ENCODE measurements around the gene GRPEL1.
"Not testable (repeated sequence)": the region's sequence is repeated elsewhere in the genome, so short reads cannot be mapped to it uniquely, and the experiment has no call there.

Gene GRPEL1

DNA sequence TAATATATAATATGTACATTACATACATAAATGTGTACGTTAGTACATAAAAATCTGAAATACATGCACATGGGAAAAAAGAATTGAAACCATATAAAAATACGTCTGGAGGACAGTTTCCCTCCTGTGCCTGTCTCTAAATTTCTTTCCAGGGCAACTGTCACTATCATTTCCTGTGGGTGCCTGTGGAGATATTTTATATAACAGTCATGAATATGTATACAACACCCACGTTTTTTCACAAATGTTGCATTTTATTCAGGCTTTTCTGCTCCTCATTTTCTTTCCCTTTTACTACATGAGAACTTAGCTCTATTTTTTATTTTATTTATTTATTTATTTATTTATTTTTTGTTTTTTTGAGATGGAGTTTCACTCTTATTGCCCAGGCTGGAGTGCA, 24.2 kb upstream of the GRPEL1 start:
- no peak for DNase-seq (ENCODE audit: low read depth)
- TF ChIP-seq, protein P1, sequence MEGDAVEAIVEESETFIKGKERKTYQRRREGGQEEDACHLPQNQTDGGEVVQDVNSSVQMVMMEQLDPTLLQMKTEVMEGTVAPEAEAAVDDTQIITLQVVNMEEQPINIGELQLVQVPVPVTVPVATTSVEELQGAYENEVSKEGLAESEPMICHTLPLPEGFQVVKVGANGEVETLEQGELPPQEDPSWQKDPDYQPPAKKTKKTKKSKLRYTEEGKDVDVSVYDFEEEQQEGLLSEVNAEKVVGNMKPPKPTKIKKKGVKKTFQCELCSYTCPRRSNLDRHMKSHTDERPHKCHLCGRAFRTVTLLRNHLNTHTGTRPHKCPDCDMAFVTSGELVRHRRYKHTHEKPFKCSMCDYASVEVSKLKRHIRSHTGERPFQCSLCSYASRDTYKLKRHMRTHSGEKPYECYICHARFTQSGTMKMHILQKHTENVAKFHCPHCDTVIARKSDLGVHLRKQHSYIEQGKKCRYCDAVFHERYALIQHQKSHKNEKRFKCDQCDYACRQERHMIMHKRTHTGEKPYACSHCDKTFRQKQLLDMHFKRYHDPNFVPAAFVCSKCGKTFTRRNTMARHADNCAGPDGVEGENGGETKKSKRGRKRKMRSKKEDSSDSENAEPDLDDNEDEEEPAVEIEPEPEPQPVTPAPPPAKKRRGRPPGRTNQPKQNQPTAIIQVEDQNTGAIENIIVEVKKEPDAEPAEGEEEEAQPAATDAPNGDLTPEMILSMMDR (IDR thresholded peaks at IDR 0.05; ENCODE audit: low read length, missing control alignments): no peak
- no peak overlapping the region for H3K4me3 ChIP-seq (replicated peaks; ENCODE audit: low read depth, low read length)

DNA sequence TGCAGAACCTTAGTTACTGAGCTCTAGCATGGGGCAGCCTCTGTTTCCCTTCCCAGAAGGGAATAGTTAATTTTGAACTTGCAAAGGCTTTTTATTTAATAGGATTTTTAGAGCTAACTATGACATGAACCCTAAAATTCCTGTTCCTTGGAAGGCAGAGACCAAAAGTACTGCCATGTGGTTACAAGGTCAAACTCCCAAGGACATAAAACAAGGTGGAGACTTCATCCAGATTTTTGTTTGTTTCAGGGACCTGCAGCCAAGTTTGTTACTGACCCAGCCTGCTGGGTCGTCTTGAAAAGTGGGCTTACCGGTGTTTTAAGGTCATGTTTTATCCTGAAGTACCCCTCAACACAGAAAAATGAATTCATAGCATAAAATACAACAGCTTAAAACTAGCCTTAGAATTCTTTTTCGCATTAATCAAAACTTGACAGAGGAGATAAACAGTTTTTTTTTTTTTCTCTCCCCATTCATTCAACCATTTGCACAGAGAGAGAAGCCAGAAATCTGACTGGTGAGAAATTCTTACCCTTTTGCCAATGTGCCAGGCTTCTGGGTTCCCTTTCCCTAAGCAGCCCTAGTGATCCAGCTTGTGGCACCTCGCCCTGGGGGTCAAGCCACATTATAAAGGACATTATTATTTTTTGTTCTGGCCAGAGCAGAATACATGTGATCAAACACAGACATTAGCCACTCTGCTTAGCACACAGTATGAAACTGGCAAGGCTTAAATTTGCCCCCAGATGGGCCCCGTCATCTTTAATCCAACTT, 21.5 kb upstream of the GRPEL1 start:
- TF ChIP-seq, protein P1 (IDR thresholded peaks at IDR 0.05; ENCODE audit: low read length, missing control alignments): no peak
- no peak overlapping the region for H3K4me3 ChIP-seq (replicated peaks; ENCODE audit: low read depth, low read length)
- no peak for DNase-seq (ENCODE audit: low read depth)

DNA sequence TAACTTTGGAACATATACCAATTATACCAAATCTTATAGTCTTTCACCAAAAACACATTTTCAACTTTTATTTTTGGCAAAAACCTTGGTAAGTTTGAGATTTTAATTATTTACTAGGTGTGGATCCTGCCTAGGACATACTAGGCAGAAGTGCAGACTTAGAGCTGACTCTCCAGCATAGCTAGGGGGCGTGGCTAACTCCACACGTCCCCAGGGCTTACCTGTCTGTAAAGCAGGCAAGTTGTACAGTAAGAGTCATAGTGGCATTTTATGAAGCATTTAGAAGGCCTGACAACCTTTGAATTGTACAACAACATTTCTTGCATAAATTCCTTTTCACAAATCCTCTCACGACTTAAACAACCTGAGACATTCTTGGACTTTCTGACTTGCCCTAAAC, 19.2 kb upstream of the GRPEL1 start:
- TF ChIP-seq, protein P1 (IDR thresholded peaks at IDR 0.05; ENCODE audit: low read length, missing control alignments): no peak
- no peak for DNase-seq (ENCODE audit: low read depth)
- no peak overlapping the region for H3K4me3 ChIP-seq (replicated peaks; ENCODE audit: low read depth, low read length)

DNA sequence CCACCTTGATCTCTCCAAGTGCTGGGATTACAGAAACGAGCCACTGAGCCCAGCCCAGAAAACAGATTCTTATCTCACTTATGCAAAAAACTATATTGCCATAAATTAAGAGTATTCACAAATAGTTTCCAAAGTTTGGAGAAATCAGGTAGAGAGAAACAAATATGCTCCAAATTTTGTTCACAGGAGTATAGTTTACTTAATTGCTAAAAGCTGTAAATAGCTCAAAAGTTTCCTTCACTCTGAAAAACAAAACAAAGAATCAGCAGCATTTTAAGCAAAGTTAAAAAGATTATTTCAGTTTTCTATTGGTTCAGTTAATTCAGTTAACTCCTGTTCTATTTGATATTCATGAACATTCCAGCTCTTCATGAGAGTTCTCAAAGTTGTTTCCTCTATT, 18.5 kb upstream of the GRPEL1 start:
- DNase-seq (ENCODE audit: low read depth): no peak
- TF ChIP-seq, protein P1 (IDR thresholded peaks at IDR 0.05; ENCODE audit: low read length, missing control alignments): no peak
- H3K4me3 ChIP-seq (replicated peaks; ENCODE audit: low read depth, low read length): no peak overlapping the region

DNA sequence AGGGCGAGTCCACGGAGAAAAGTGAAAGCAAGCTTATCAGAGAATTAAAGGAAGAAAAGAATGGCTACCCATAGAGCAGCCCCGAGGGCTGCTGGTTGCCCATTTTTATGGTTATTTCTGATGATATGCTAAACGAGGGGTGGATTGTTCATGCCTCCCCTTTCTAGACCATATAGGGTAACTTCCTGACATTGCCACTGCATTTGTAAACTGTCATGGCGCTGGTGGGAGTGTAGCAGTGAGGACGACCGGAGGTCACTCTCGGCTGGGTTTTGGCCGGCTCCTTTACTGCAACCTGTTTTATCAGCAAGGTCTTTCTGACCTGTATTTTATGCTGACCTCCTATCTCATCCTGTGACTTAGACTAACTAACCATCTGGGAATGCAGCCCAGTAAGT, 16.7 kb upstream of the GRPEL1 start:
- not testable (repeated sequence) for H3K4me3 ChIP-seq (replicated peaks; ENCODE audit: low read depth, low read length); DNase-seq (ENCODE audit: low read depth)

DNA sequence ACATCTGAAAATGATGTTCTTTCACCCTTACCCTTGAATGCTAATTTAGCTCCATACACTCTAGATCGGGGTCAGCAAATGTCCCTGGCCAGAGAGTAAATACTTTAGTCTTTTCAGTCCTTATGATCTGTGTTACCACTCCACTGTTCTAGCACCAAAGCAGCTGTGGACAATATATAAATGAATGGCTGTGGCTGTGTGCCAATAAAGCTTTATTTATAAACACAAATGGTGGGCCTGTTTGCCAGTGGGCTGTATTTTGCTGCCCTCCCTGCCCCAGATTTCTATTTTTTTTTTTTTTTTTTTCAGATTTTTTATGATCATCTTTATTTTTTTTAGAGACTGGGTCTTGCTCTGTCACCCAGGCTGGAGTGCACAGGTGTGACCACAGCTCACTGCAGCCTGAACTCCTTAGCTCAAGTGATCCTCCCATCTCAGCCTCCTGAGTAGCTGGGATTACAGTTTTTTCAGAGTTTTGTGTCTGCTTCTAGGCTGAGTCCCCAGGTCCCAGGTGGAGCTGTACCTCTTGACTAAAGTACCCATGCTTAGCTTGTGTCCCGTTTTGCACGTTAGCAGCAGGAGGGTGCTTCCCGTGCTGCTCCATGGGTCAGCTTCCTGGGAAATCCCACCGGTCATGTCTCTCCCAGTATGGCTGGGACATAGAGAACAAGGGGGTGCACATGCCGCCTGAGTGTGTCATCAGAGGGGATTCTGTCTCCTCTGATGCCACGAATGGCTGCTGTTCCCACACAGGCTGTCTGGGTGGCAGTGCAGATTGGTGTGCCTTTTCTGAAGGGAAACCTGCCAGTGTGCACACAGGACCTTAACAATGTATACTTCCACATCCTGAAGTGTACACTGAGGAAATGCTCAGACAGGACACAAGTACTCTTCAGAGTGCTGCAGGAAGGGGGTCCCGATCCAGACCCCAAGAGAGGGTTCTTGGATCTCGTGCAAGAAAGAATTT, 16.0 kb upstream of the GRPEL1 start:
- no peak for DNase-seq (ENCODE audit: low read depth)
- TF ChIP-seq, protein P1 (IDR thresholded peaks at IDR 0.05; ENCODE audit: low read length, missing control alignments): no peak
- no peak overlapping the region for H3K4me3 ChIP-seq (replicated peaks; ENCODE audit: low read depth, low read length)

DNA sequence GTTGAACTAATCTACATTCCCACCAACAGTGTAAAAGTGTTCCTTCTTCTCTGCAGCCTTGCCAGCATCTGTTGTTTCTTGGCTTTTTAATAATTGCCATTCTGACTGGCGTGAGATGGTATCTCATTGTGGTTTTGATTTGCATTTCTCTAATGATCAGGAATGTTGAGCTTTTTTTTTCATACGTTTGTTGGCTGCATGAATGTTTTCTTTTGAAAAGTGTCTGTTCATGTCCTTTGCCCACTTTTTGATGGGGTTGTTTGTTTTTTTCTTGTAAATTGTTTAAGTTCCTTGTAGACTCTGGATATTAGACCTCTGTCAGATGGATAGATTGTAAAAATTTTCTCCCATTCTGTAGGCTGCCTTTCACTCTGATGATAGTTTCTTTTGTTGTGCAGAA, 12.0 kb upstream of the GRPEL1 start:
- not testable (repeated sequence) for H3K4me3 ChIP-seq (replicated peaks; ENCODE audit: low read depth, low read length); DNase-seq (ENCODE audit: low read depth)

DNA sequence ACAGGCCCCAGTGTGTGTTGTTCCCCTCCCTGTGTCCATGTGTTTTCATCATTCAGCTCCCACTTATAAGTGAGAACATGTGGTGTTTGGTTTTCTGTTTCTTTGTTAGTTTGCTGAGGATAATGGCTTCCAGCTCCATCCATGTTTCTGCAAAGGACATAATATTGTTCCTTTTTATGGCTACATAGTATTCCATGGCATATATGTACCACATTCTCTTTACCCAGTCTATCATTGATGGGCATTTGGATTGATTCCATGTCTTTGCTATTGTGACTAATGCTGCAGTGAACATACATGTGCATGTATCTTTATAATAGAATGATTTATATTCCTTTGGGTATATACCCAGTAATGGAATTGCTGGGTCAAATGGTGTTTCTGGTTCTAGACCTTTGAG, 11.6 kb upstream of the GRPEL1 start:
- DNase-seq (ENCODE audit: low read depth): not testable (repeated sequence)

More for the DNA sequence above, 11.6 kb upstream of the GRPEL1 start:
- not testable (repeated sequence) for H3K4me3 ChIP-seq (replicated peaks; ENCODE audit: low read depth, low read length)
